Endothelial cell of umbilical vein (primary cell): ENCODE measurements around the gene CDC25A. TPM values are rescaled to one million over a fixed set of nuclear protein-coding genes. Genes with fewer than 3 reads are reported as not detected.

Experiments used
- BruUV-seq: library from RNA; stranded (reverse); fragments of 400-500 nt; replicated peaks from 2 replicates; lab custom pipeline; 2021; lab: Mats Ljungman, UMichigan
- CTCF ChIA-PET: fragments of 300-600, 350-600 bp; sonication (Branson Sonifier 250); formaldehyde crosslinking; loops from one replicate; lab custom pipeline; 2021; ENCODE audit warnings: antibody characterized with exemption, inconsistent platforms; lab: Charles Lee
- POLR2A ChIA-PET: fragments of 300-600, 350-600 bp; sonication (Branson Sonifier 250); formaldehyde crosslinking; loops from one replicate; lab custom pipeline; 2021; ENCODE audit warnings: antibody characterized with exemption, inconsistent platforms; lab: Charles Lee
- DNase-seq: peaks from one replicate; pipeline ENCODE4 v3.0.0-alpha.2; 2011; ENCODE audit warnings: low read depth, low spot score
- FAIRE-seq: peaks from 2 replicates; lab custom pipeline; 2011; peaks lifted over from hg19 to GRCh38; lab: Jason Lieb, UNC
- H2AFZ ChIP-seq: 2 replicates; pipeline ENCODE4 v1.6.0; 2012; ENCODE audit warnings: low read depth, low read length, control low read depth, inconsistent platforms
- H3K27ac ChIP-seq: 2 replicates; pipeline ENCODE4 v1.5.1; 2011; ENCODE audit warnings: low read depth, mild to moderate bottlenecking, control low read depth, low read length, moderate library complexity; ENCODE audit not compliant: insufficient read depth
- H3K27me3 ChIP-seq, 2 experiments: 2 replicates each; pipeline versions ENCODE4 v1.6.0 to v1.6.1; 2011; ENCODE audit warnings: low read length in 2 of 2, mixed read lengths in 1 of 2; ENCODE audit not compliant: control insufficient read depth in 2 of 2, insufficient read depth in 2 of 2
- H3K36me3 ChIP-seq, 2 experiments: 2 replicates in 1 of 2; 3 replicates in 1 of 2; pipeline ENCODE4 v1.5.1; 2011; ENCODE audit warnings: low read length in 2 of 2, mild to moderate bottlenecking in 1 of 2, moderate library complexity in 1 of 2; ENCODE audit not compliant: control insufficient read depth in 2 of 2, insufficient read depth in 2 of 2; ENCODE audit errors: extremely low read depth in 1 of 2
- H3K4me1 ChIP-seq: 3 replicates; pipeline ENCODE4 v1.5.1; 2011; ENCODE audit warnings: mild to moderate bottlenecking, low read length; ENCODE audit not compliant: control insufficient read depth, insufficient read depth; ENCODE audit errors: extremely low read depth
- H3K4me2 ChIP-seq: 2 replicates; pipeline ENCODE4 v1.6.1; 2011; ENCODE audit warnings: low read length, control low read depth, mixed read lengths; ENCODE audit not compliant: insufficient read depth
- H3K4me3 ChIP-seq, 3 experiments: fragments of 200-600 bp in 1 of 3; sonication (generic), shearing (Covaris generic) in 1 of 3; replicated peaks in 1 of 3; 2 replicates each; pipeline ENCODE4 v1.5.1; 2011 to 2016; ENCODE audit warnings: control low read depth in 3 of 3, low read length in 3 of 3, mild to moderate bottlenecking in 2 of 3, inconsistent platforms in 1 of 3, low read depth in 1 of 3, moderate library complexity in 1 of 3; ENCODE audit not compliant: insufficient read depth in 1 of 3
- H3K79me2 ChIP-seq: 2 replicates; pipeline ENCODE4 v1.6.0; 2012; ENCODE audit warnings: low read length, inconsistent platforms; ENCODE audit not compliant: control insufficient read depth, insufficient read depth
- H3K9ac ChIP-seq: replicated peaks from 2 replicates; pipeline ENCODE3; 2011; ENCODE audit warnings: low read length, control low read depth; ENCODE audit not compliant: insufficient read depth; ENCODE audit errors: extremely low read depth
- H3K9me1 ChIP-seq: replicated peaks from 3 replicates; pipeline ENCODE4 v1.6.0; 2011; ENCODE audit warnings: mild to moderate bottlenecking, low read length; ENCODE audit not compliant: control insufficient read depth, insufficient read depth; ENCODE audit errors: extremely low read depth
- H3K9me3 ChIP-seq: replicated peaks from 2 replicates; pipeline ENCODE4 v1.5.1; 2012; ENCODE audit warnings: low read length, inconsistent platforms; ENCODE audit not compliant: control insufficient read depth, insufficient read depth
- H4K20me1 ChIP-seq: replicated peaks from 2 replicates; pipeline ENCODE3; 2011; ENCODE audit warnings: mild to moderate bottlenecking, low read length; ENCODE audit not compliant: control insufficient read depth, insufficient read depth; ENCODE audit errors: extremely low read depth
- CTCF ChIP-seq, 2 donors: IDR thresholded peaks; 1 replicate in 1 of 2; 2 replicates in 1 of 2; pipeline ENCODE4 v1.5.1; 2011; ENCODE audit warnings: low read length in 2 of 2, mild to moderate bottlenecking in 2 of 2, moderate library complexity in 2 of 2, control low read depth in 1 of 2, inconsistent platforms in 1 of 2, low read depth in 1 of 2; ENCODE audit not compliant: insufficient read depth in 1 of 2; ENCODE audit errors: extremely low read depth in 1 of 2
- EZH2 ChIP-seq: IDR thresholded peaks from 2 replicates; pipeline ENCODE4 v1.6.1; 2012; ENCODE audit warnings: borderline replicate concordance, low read depth, mild to moderate bottlenecking, moderate library complexity, low read length, inconsistent platforms; ENCODE audit not compliant: severe bottlenecking
- FOS ChIP-seq: IDR thresholded peaks from 2 replicates; pipeline ENCODE4 v1.6.1; 2011; ENCODE audit warnings: mild to moderate bottlenecking, low read length, moderate library complexity, borderline replicate concordance; ENCODE audit not compliant: insufficient read depth
- GATA2 ChIP-seq: IDR thresholded peaks from 2 replicates; pipeline ENCODE4 v1.7.0; 2011; ENCODE audit warnings: low read depth, mild to moderate bottlenecking, moderate library complexity, mixed read lengths, low read length; ENCODE audit not compliant: insufficient read length, insufficient read depth
- JUN ChIP-seq: IDR thresholded peaks from 2 replicates; pipeline ENCODE4 v1.6.1; 2011; ENCODE audit warnings: borderline replicate concordance, low read depth; ENCODE audit not compliant: insufficient read length, insufficient read depth
- MAX ChIP-seq: IDR thresholded peaks from 2 replicates; pipeline ENCODE4 v1.6.1; 2011; ENCODE audit not compliant: insufficient read depth, insufficient read length
- MYC ChIP-seq: IDR thresholded peaks from one replicate; pipeline ENCODE4 v1.6.1; 2011; ENCODE audit warnings: mild to moderate bottlenecking, low read depth, low read length
- POLR2A ChIP-seq: IDR thresholded peaks from 2 replicates; pipeline ENCODE4 v1.6.1; 2012; ENCODE audit warnings: low read depth, mild to moderate bottlenecking, control low read depth, low read length
- POLR2AphosphoS5 ChIP-seq: IDR thresholded peaks from 2 replicates; pipeline ENCODE4 v1.6.1; 2012; ENCODE audit warnings: low read depth, mild to moderate bottlenecking, control low read depth, low read length, moderate library complexity; ENCODE audit not compliant: insufficient read depth
- dilution Hi-C: fragments of 300-500 bp; cut with MboI; formaldehyde crosslinking; loops from one replicate; pipeline ENCODE4 v1.15.0; 2019; ENCODE audit warnings: low sequenced_read_pairs; ENCODE audit not compliant: extremely low pct_ligation_motif_present
- intact Hi-C: fragments of 100-400 bp; cut with micrococcal nuclease; formaldehyde crosslinking; loops from one replicate; pipeline ENCODE4 v1.10.0; 2022
- polyA plus RNA-seq, 4 experiments: library from polyadenylated mRNA; depleted of rRNA in 3 of 4; stranded (reverse) in 3 of 4; unstranded in 1 of 4; fragments of >200 nt; gene quantifications; 2 replicates each; pipeline versions ENCODE4 v1.2.1 to v1.2.3, GENCODE V29; 2011 to 2012; ENCODE audit warnings: missing spikeins in 1 of 4
- total RNA-seq: library from RNA; stranded (reverse); gene quantifications from 2 replicates; pipeline ENCODE4 v1.2.3, GENCODE V29; 2021

Gene CDC25A
- total and polyA plus RNA-seq, 2 donors (not counting 3 experiments of a cell fraction or from before 2014, with no cell fraction given): 5.5 to 18.4 TPM

- CTCF ChIA-PET: interaction anchor here (0.6 to 6.1 kb wide), 31 partner anchors 9 to 692 kb away, joined by 3 to 180 read pairs (median 4); partner anchors contain the start of genes CCDC51, TMA7 and ZNF589
- H3K27me3 ChIP-seq: peaks cover 0 to 5% of the 10 kb centered on the region in 2 experiments
- H3K4me1 ChIP-seq: no peaks in the 10 kb centered on the region
- H2AFZ ChIP-seq: no peak overlapping the region
- H3K27ac ChIP-seq: no peak overlapping the region
- H3K9ac ChIP-seq: no peak overlapping the region
- POLR2A ChIA-PET: interaction anchor here (0.7 kb wide), 1 partner anchor 105 kb away, joined by 5 read pairs; no protein-coding TSS in a partner anchor
- H3K36me3 ChIP-seq: no peaks in the 10 kb centered on the region
- H3K4me2 ChIP-seq: no peak overlapping the region
- no peaks in the 10 kb centered on the region for H4K20me1 ChIP-seq
- intact Hi-C loops (loop anchor here (1.0 to 10.0 kb wide), 5 partner anchors 38 to 415 kb away; partner anchors contain the start of gene UQCRC1), dilution Hi-C loops (no loop called here)
- BruUV-seq: no TSS peak
- peak; percentile 90 for FAIRE-seq
- no peaks in the 10 kb centered on the region for H3K79me2 ChIP-seq
- peak; percentile 70 to 79 for TF ChIP-seq CTCF (IDR thresholded peaks at IDR 0.05; ENCODE audit: extremely low read depth in 1 of 2, insufficient read depth in 1 of 2, low read depth in 1 of 2, low read length in 2 of 2)
- TF ChIP-seq POLR2A: no peak
- no peak for TF ChIP-seq MYC
- peak; percentile 63 for DNase-seq
- no peaks in the 10 kb centered on the region for H3K9me1 ChIP-seq
- H3K9me3 ChIP-seq: no peaks in the 10 kb centered on the region
- H3K4me3 ChIP-seq: no peak overlapping the region
Measured at GRCh38 chr3:48194446-48195071, 6.3 kb upstream of the CDC25A start.

- ChIA-PET CTCF (interaction anchor here (1.1 to 1.9 kb wide), 2 partner anchors 9 to 245 kb away, joined by 3 to 17 read pairs; no protein-coding TSS in a partner anchor), POLR2A (no interaction called here)
- Histone ChIP-seq H3K9me1 (no peaks in the 10 kb centered on the region), H3K27ac (no peak overlapping the region), H3K4me2 (no peak overlapping the region), H3K9me3 (no peaks in the 10 kb centered on the region), H3K9ac (no peak overlapping the region), H3K4me1 (peaks cover 5% of the 10 kb centered on the region), H3K4me3 (no peak overlapping the region), H2AFZ (no peak overlapping the region), H4K20me1 (no peaks in the 10 kb centered on the region), H3K27me3 (peaks cover 0 to 2% of the 10 kb centered on the region in 2 experiments), H3K79me2 (peaks cover 17% of the 10 kb centered on the region), H3K36me3 (no peaks in the 10 kb centered on the region)
- BruUV-seq: no TSS peak
- dilution Hi-C loops (no loop called here), intact Hi-C loops (loop anchor here (10.0 kb wide), 2 partner anchors 84 to 354 kb away; no protein-coding TSS in a partner anchor)
- TF ChIP-seq MYC (no peak), FOS (no peak), POLR2AphosphoS5 (no peak), JUN (no peak), GATA2 (no peak), POLR2A (no peak), MAX (no peak), EZH2 (no peak), CTCF (IDR thresholded peaks at IDR 0.05; ENCODE audit: extremely low read depth in 1 of 2, insufficient read depth in 1 of 2, low read depth in 1 of 2, low read length in 2 of 2) (no peak)
- DNase-seq (no peak), FAIRE-seq (no peak)
Measured at GRCh38 chr3:48190911-48191310, 2.7 kb upstream of the CDC25A start.
